Activated T-cell treated with anti-CD3 and anti-CD28 coated beads for 48 hours (primary cell): ENCODE results near the gene SMIM22.

Source experiments
- DNase-seq: peaks from one replicate; pipeline ENCODE4 v3.0.0-alpha.2; 2020; ENCODE audit warnings: low read depth

Gene SMIM22

DNA sequence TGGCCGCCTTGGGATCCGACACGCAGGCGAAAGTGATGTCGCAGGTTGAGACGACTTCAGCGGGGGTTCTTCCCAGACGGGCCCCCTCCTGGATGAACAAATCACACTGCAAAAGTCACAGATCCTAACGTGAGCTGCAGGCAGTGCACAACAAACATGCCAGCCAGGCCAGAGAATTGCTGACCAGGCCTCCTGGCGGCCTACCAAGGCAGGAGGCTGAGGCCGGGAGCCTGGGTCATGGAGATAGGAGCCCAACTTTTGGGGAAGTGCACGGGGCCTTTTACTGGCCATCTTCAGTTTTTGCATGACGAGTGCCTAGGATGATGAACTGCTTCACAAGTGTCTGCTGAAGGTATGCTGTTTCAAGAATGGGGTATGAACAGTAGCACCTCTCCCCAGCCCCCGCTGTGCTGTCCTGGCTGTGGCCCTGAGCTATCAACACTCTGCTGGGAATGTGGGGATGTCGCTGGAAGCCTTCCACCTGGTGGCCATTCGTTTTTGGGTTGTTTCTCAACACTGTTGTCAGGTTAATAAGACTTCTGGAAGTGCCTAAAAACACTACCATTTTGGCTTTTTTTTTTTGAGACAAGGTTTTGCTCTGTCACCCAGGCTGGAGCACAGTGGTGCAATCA is 19.5 kb downstream of the SMIM22 start:
- no peak for DNase-seq

- no peak for DNase-seq
These were observed 25.5 kb downstream of the SMIM22 start for GRCh38 chr16:4820652-4821051.

DNA sequence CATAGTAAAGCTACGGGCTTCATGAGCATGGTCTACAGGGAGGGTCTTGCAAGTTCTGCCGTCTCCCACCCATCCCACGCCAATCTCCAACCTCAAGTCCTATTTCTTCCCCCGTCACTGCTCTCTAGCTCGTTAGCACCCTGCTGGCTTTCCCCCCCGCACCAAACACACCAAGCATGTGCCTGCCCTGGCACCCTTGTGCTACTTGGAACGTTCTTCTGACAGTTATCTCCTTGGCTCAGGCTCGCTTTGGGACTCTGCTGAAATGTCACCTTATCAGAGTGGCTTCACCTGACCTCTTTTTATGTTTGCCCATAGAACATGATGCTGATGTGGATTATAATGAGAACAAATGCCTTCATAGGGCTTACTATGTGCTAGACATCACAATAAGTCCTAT is 30.0 kb downstream of the SMIM22 start:
- DNase-seq: no peak

- DNase-seq: no peak
These were observed 31.4 kb downstream of the SMIM22 start for GRCh38 chr16:4826526-4826925.

DNA sequence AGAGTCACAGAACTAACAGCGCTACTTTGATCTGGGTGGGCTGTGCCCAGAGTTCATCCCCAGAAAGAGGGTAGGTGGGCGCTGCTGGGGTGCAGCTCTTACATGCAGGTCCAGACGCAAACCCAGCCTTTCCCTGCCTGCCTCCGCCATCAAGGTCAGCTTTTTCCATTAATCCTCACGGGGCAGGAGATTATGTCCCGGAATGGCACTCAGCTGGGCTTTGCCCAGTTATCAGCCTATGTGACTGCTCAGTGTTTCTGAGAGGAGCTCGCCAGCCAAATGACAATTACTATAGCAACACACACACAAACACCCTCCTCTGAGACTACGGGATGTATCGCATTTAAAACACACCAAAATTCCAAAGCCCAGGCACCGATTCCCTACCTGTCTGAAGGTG is 31.8 kb downstream of the SMIM22 start:
- DNase-seq: no peak

DNA sequence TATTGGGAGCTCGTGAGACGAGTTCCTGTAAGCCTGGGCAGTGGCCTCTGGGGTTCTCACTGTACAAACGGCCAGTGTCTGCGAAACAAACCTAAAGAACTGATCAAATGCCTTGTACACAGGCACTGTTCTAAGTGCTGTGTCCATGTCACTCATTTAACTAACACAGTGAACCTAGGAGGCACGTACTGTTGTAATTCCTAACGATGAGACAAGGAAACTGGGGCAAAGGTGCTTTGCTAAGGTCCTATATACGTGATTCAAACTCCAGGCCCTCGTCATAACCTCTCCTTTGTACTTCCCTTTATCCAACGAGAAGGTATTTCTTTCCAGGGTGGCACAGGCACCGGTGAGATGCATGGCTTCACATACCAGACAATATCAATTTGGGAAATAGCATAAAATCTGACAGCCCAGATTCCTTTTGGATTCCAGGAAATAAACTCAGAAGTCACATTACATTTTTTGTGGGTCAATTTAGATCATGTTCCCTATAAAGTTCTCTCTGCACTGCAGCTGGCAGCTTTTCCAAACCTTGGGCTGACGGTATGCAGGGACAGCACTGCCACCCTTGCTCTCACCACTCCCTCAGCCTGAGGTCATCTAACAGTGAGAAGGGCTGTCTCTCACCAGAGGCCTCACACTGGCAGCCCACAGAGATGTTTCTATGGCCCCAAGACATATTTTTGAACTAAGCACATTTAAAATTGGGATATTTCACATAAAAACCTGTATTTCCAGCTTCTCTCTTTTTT is 33.6 kb downstream of the SMIM22 start:
- DNase-seq: no peak

GRCh38 chr16:4830408-4830807 is 35.2 kb downstream of the SMIM22 start:
- no peak for DNase-seq

- DNase-seq: no peak
These were observed 36.4 kb downstream of the SMIM22 start for GRCh38 chr16:4831616-4832015.

GRCh38 chr16:4832698-4833343 is 37.7 kb downstream of the SMIM22 start:
- DNase-seq: no peak

- no peak for DNase-seq
These were observed 38.4 kb downstream of the SMIM22 start for GRCh38 chr16:4833584-4833983.

GRCh38 chr16:4836727-4837126 is 41.6 kb downstream of the SMIM22 start:
- no peak for DNase-seq

DNA sequence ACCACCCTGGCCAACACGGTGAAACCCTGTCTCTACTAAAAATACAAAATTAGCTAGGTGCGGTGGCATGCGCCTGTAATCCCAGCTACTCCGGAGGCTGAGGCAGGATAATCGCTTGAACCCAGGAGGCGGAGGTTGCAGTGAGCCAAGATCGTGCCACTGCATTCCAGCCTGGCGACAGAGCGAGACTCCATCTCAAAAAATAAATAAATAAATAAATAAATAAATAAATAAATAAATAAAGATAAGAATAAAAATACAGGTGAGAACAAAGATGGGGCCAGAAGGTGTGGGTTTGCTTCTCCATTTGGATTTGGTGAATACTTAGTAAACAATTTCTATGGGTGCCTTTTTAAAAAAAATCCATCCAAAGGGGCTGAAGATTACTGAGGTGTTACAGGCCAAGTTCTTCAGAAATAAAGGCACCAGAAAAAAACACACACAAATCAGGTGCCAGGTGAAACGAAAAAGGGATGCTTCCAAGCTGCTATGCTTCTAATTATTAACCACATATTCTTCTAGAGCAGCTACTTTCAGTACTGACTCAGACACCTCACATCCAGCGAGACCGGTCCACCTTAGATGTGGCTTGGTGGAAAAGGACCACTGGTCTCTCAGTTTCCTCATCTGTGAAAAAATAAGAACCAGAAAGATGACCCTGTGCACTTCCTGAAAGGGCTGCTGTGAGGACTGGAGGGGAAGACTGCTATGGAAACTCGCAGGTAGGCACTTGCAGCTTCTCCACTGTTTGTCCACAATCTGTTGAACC is 42.7 kb downstream of the SMIM22 start:
- DNase-seq: no peak

DNA sequence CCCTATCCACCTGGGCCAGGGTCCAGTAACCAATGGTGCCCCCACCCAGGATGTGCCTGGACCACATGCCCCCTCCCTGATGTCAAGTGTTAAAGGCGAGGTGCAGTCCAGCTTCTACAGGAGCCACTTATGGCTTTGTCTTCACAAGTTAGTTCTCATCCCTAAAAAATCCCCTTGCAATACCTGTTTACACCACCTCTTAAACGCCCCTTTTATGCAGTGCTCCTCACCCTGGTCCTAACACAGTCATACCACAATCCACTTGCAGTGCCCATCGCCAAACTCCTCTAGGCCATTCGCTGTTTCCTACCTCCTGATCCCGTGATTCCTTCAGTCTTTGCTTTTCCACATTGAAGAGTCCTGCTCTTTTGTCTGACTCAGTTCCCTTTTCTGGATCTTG is 44.8 kb downstream of the SMIM22 start:
- DNase-seq: no peak

DNA sequence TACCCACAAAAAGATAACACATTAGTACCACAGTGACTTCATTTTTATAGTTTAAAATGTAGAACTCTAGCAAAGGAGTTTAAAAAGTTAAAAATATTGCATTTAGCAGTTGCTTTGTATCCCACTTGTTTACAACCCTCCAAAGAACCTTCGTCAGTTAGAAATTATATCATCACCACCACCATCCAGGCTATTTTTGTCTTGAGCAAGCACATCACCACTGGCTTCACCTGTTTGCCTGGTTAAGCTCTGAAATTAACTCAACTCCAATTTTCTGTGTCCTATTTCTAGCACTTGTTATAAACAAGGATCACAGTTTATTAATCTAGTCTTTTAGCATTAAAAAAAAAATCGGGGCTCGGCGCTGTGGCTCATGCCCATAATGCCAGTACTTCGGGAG is 45.8 kb downstream of the SMIM22 start:
- DNase-seq: no peak
